Mucosa of descending colon (tissue), 3 donors: Measurements from ENCODE around the gene NRG2. TPM values are rescaled to one million over a fixed set of nuclear protein-coding genes. Genes with fewer than 3 reads are reported as not detected.

Experiments used
- ATAC-seq: fragments of 200-7000 bp; cut with Tn5 transposase; one replicate; pipeline ENCODE4 v1.9.1; 2020; ENCODE audit warnings: mild to moderate bottlenecking, moderate library complexity
- DNase-seq, 3 donors: peaks; one replicate each; pipeline ENCODE4 v3.0.0-alpha.2; 2020
- H3K36me3 ChIP-seq: fragments of 200-600 bp; one replicate; pipeline ENCODE4 v1.8.0; 2021; ENCODE audit warnings: low read depth, mild to moderate bottlenecking
- H3K4me1 ChIP-seq: fragments of 200-600 bp; one replicate; pipeline ENCODE4 v1.8.0; 2021; ENCODE audit warnings: low read depth, mild to moderate bottlenecking
- H3K4me3 ChIP-seq: fragments of 200-600 bp; one replicate; pipeline ENCODE4 v1.8.0; 2021; ENCODE audit warnings: mild to moderate bottlenecking
- H3K9me3 ChIP-seq: fragments of 200-600 bp; one replicate; pipeline ENCODE4 v1.8.0; 2021; ENCODE audit warnings: mild to moderate bottlenecking
- intact Hi-C, 2 donors: fragments of 100-400 bp; cut with DNase I in 1 of 2; cut with micrococcal nuclease in 1 of 2; formaldehyde crosslinking; loops; one replicate each; pipeline versions ENCODE4 v1.11.0 to v1.11.1; 2022; cut with DNase I, micrococcal nuclease
- total RNA-seq, 3 donors: library from RNA; stranded (reverse); fragmentation: NEBNext Ultra II Directional in 2 of 3; extraction: Animal tissue kit (Norgen Biotek cat#: 25700) in 2 of 3; gene quantifications; one replicate each; pipeline versions ENCODE4 v1.2.1 to v1.2.4, GENCODE V29; 2021 to 2023
- TF ChIP-seq, protein P1 (sequence below): fragments of 200-600 bp; IDR thresholded peaks from one replicate; pipeline ENCODE4 v1.8.0; 2022; ENCODE audit warnings: antibody characterized with exemption, mild to moderate bottlenecking
- donor health status: DM: no; HTN: no; CAD: no; lungs with moderate emphysema.
- donor health status: DM: no; HTN: no; CAD: no.
- donor health status: DM: no; HTN: yes; CAD: no.

The NRG2 gene
- total RNA-seq, 3 donors from 2014 or later: 0.52 to 7.3 (median 0.89) TPM

DNA sequence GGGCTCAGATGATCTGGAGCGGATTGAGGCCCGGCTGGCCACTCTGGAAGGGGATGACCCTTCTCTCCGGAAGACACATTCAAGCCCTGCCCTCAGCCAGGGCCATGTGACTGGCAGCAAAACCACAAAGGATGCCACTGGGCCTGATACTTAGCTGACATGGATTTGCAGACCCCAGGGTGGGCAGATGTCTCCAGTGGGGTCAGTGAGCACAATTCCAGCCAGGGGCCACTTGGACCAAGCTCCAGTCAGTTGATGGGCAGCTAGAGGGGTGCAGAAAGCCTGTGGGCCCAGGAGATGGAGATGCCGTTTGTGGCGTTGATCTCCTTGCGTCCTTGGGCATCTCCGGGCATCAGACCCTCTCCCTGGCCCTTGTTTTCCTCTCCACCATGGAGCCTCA, 200.8 kb downstream of the NRG2 start:
- ATAC-seq (no peak), DNase-seq (no peak)
- no peaks in the 10 kb centered on the region for H3K9me3 ChIP-seq
- TF ChIP-seq, protein P1, sequence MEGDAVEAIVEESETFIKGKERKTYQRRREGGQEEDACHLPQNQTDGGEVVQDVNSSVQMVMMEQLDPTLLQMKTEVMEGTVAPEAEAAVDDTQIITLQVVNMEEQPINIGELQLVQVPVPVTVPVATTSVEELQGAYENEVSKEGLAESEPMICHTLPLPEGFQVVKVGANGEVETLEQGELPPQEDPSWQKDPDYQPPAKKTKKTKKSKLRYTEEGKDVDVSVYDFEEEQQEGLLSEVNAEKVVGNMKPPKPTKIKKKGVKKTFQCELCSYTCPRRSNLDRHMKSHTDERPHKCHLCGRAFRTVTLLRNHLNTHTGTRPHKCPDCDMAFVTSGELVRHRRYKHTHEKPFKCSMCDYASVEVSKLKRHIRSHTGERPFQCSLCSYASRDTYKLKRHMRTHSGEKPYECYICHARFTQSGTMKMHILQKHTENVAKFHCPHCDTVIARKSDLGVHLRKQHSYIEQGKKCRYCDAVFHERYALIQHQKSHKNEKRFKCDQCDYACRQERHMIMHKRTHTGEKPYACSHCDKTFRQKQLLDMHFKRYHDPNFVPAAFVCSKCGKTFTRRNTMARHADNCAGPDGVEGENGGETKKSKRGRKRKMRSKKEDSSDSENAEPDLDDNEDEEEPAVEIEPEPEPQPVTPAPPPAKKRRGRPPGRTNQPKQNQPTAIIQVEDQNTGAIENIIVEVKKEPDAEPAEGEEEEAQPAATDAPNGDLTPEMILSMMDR: no peak
- H3K4me1 ChIP-seq: no peaks in the 10 kb centered on the region
- H3K4me3 ChIP-seq: no peak overlapping the region
- H3K36me3 ChIP-seq: no peaks in the 10 kb centered on the region
- intact Hi-C loops: no loop called here

GRCh38 chr5:139841549-139841948, 201.6 kb downstream of the NRG2 start:
- ATAC-seq (no peak), DNase-seq (no peak)
- H3K9me3 ChIP-seq: no peaks in the 10 kb centered on the region
- H3K4me1 ChIP-seq: no peaks in the 10 kb centered on the region
- no peaks in the 10 kb centered on the region for H3K36me3 ChIP-seq
- TF ChIP-seq, protein P1: no peak
- no peak overlapping the region for H3K4me3 ChIP-seq
- intact Hi-C loops: no loop called here

- intact Hi-C loops: no loop called here
- no peak overlapping the region for H3K4me3 ChIP-seq
- no peaks in the 10 kb centered on the region for H3K4me1 ChIP-seq
- H3K9me3 ChIP-seq: no peaks in the 10 kb centered on the region
- ATAC-seq (no peak), DNase-seq (no peak)
- no peaks in the 10 kb centered on the region for H3K36me3 ChIP-seq
- TF ChIP-seq, protein P1: no peak
Observed at GRCh38 chr5:139839918-139840317, 203.2 kb downstream of the NRG2 start.

- intact Hi-C loops: no loop called here
- Histone ChIP-seq H3K4me1 (no peaks in the 10 kb centered on the region), H3K4me3 (no peak overlapping the region), H3K36me3 (no peaks in the 10 kb centered on the region), H3K9me3 (no peaks in the 10 kb centered on the region)
- ATAC-seq (no peak), DNase-seq (no peak)
- TF ChIP-seq, protein P1: no peak
Observed at GRCh38 chr5:139839232-139839815, 203.8 kb downstream of the NRG2 start.

GRCh38 chr5:139838381-139839197, 204.5 kb downstream of the NRG2 start:
- no peak for ATAC-seq

More at GRCh38 chr5:139838381-139839197, 204.5 kb downstream of the NRG2 start:
- Histone ChIP-seq H3K9me3 (no peaks in the 10 kb centered on the region), H3K4me3 (no peak overlapping the region), H3K4me1 (no peaks in the 10 kb centered on the region), H3K36me3 (no peaks in the 10 kb centered on the region)
- TF ChIP-seq, protein P1: no peak
- no peak for DNase-seq
- intact Hi-C loops: no loop called here
